ENCODE data around the gene FZD4.
A peak's percentile ranks its signal among the peaks of the same experiment; 100 is the strongest.
"Not testable (repeated sequence)": the region's sequence is repeated elsewhere in the genome, so short reads cannot be mapped to it uniquely, and the experiment has no call there.

The FZD4 gene

GRCh38 chr11:86938203-86938899, 16.8 kb downstream of the FZD4 start:
- no peak for DNase-seq
- Histone ChIP-seq H3K27ac (no peak overlapping the region), H3K27me3 (replicated peaks) (no peaks in the 10 kb centered on the region), H3K4me3 (ENCODE audit: low read depth, low read length) (no peak overlapping the region), H3K36me3 (replicated peaks) (no peaks in the 10 kb centered on the region)
- in situ Hi-C loops (cut with HindIII; ENCODE audit: low pct_ligation_motif_present, low sequenced_read_pairs), result loop anchor here (25.0 kb wide), 1 partner anchor 349 kb away; no protein-coding TSS in a partner anchor
- TF ChIP-seq CTCF (IDR thresholded peaks at IDR 0.05; ENCODE audit: low read depth, low read length, missing control alignments), result no peak

GRCh38 chr11:86937193-86937806, 17.9 kb downstream of the FZD4 start:
- in situ Hi-C loops (cut with HindIII; ENCODE audit: low pct_ligation_motif_present, low sequenced_read_pairs), result loop anchor here (25.0 kb wide), 1 partner anchor 350 kb away; no protein-coding TSS in a partner anchor
- H3K27me3 ChIP-seq (replicated peaks); H3K36me3 ChIP-seq (replicated peaks); H3K4me3 ChIP-seq (ENCODE audit: low read depth, low read length); H3K27ac ChIP-seq; DNase-seq: not testable (repeated sequence)

- no peak for DNase-seq
- Histone ChIP-seq H3K4me3 (ENCODE audit: low read depth, low read length) (no peak overlapping the region), H3K27me3 (replicated peaks) (no peaks in the 10 kb centered on the region), H3K27ac (peak overlapping the region; percentile 73), H3K36me3 (replicated peaks) (no peaks in the 10 kb centered on the region)
- in situ Hi-C loops (cut with HindIII; ENCODE audit: low pct_ligation_motif_present, low sequenced_read_pairs), result loop anchor here (25.0 kb wide), 1 partner anchor 352 kb away; no protein-coding TSS in a partner anchor
- TF ChIP-seq CTCF (IDR thresholded peaks at IDR 0.05; ENCODE audit: low read depth, low read length, missing control alignments), result no peak
Measured at GRCh38 chr11:86934926-86935579, 20.1 kb downstream of the FZD4 start.

- Histone ChIP-seq H3K4me3 (ENCODE audit: low read depth, low read length) (no peak overlapping the region), H3K27me3 (replicated peaks) (no peaks in the 10 kb centered on the region), H3K27ac (peak overlapping the region; percentile 73), H3K36me3 (replicated peaks) (no peaks in the 10 kb centered on the region)
- DNase-seq, result no peak
- in situ Hi-C loops (cut with HindIII; ENCODE audit: low pct_ligation_motif_present, low sequenced_read_pairs), result loop anchor here (25.0 kb wide), 1 partner anchor 353 kb away; no protein-coding TSS in a partner anchor
- TF ChIP-seq CTCF (IDR thresholded peaks at IDR 0.05; ENCODE audit: low read depth, low read length, missing control alignments), result no peak
Measured at GRCh38 chr11:86934582-86934900, 20.7 kb downstream of the FZD4 start.

- in situ Hi-C loops (cut with HindIII; ENCODE audit: low pct_ligation_motif_present, low sequenced_read_pairs), result loop anchor here (25.0 kb wide), 1 partner anchor 353 kb away; no protein-coding TSS in a partner anchor
- TF ChIP-seq CTCF (IDR thresholded peaks at IDR 0.05; ENCODE audit: low read depth, low read length, missing control alignments), result no peak
- DNase-seq, result no peak
- H3K27ac ChIP-seq, result peak overlapping the region; percentile 73
- no peak overlapping the region for H3K4me3 ChIP-seq (ENCODE audit: low read depth, low read length)
- H3K36me3 ChIP-seq (replicated peaks), result no peaks in the 10 kb centered on the region
- no peaks in the 10 kb centered on the region for H3K27me3 ChIP-seq (replicated peaks)
Measured at GRCh38 chr11:86933891-86934581, 21.2 kb downstream of the FZD4 start.
